ENCODE data around the gene RGL3.

RGL3 gene

GRCh38 chr19:11453468-11454341 is 34.6 kb upstream of the RGL3 start:
- no peaks in the 10 kb centered on the region for H3K27me3 Mint-ChIP-seq
- no peaks in the 10 kb centered on the region for H3K36me3 Mint-ChIP-seq
- H3K9me3 Mint-ChIP-seq: no peaks in the 10 kb centered on the region
- H3K4me3 Mint-ChIP-seq: no peak overlapping the region
- H3K27ac Mint-ChIP-seq: no peak overlapping the region
- no peaks in the 10 kb centered on the region for H3K4me1 Mint-ChIP-seq

- H3K4me3 Mint-ChIP-seq: no peak overlapping the region
- H3K36me3 Mint-ChIP-seq: no peaks in the 10 kb centered on the region
- H3K27ac Mint-ChIP-seq: no peak overlapping the region
- H3K9me3 Mint-ChIP-seq: no peaks in the 10 kb centered on the region
- no peaks in the 10 kb centered on the region for H3K4me1 Mint-ChIP-seq
- H3K27me3 Mint-ChIP-seq: no peaks in the 10 kb centered on the region
Measured at GRCh38 chr19:11452620-11453310, 33.7 kb upstream of the RGL3 start.

- Mint-ChIP-seq H3K27ac (no peak overlapping the region), H3K9me3 (no peaks in the 10 kb centered on the region), H3K27me3 (no peaks in the 10 kb centered on the region), H3K36me3 (no peaks in the 10 kb centered on the region), H3K4me1 (no peaks in the 10 kb centered on the region), H3K4me3 (no peak overlapping the region)
Measured at GRCh38 chr19:11451871-11452619, 32.9 kb upstream of the RGL3 start.

- no peak overlapping the region for H3K27ac Mint-ChIP-seq
- no peak overlapping the region for H3K4me3 Mint-ChIP-seq
- no peaks in the 10 kb centered on the region for H3K27me3 Mint-ChIP-seq
- H3K36me3 Mint-ChIP-seq: no peaks in the 10 kb centered on the region
- no peaks in the 10 kb centered on the region for H3K4me1 Mint-ChIP-seq
- no peaks in the 10 kb centered on the region for H3K9me3 Mint-ChIP-seq
Measured at GRCh38 chr19:11451327-11451870, 32.3 kb upstream of the RGL3 start.

GRCh38 chr19:11450570-11451326 is 31.6 kb upstream of the RGL3 start:
- Mint-ChIP-seq H3K27ac (no peak overlapping the region), H3K9me3 (no peaks in the 10 kb centered on the region), H3K4me1 (no peaks in the 10 kb centered on the region), H3K4me3 (no peak overlapping the region), H3K36me3 (no peaks in the 10 kb centered on the region), H3K27me3 (no peaks in the 10 kb centered on the region)

GRCh38 chr19:11448923-11449554 is 29.9 kb upstream of the RGL3 start:
- H3K36me3 Mint-ChIP-seq: peaks cover 2% of the 10 kb centered on the region

GRCh38 chr19:11448410-11448809 is 29.3 kb upstream of the RGL3 start:
- Mint-ChIP-seq H3K4me1 (no peaks in the 10 kb centered on the region), H3K27ac (no peak overlapping the region), H3K36me3 (peaks cover 2% of the 10 kb centered on the region), H3K9me3 (no peaks in the 10 kb centered on the region), H3K4me3 (no peak overlapping the region), H3K27me3 (no peaks in the 10 kb centered on the region)

More at GRCh38 chr19:11448923-11449554, 29.9 kb upstream of the RGL3 start:
- Mint-ChIP-seq H3K4me3 (no peak overlapping the region), H3K9me3 (no peaks in the 10 kb centered on the region), H3K4me1 (no peaks in the 10 kb centered on the region), H3K27ac (no peak overlapping the region), H3K27me3 (no peaks in the 10 kb centered on the region)

- H3K27me3 Mint-ChIP-seq: no peaks in the 10 kb centered on the region
- peaks cover 2% of the 10 kb centered on the region for H3K36me3 Mint-ChIP-seq
- no peak overlapping the region for H3K4me3 Mint-ChIP-seq
- no peak overlapping the region for H3K27ac Mint-ChIP-seq
- H3K4me1 Mint-ChIP-seq: no peaks in the 10 kb centered on the region
- no peaks in the 10 kb centered on the region for H3K9me3 Mint-ChIP-seq
Measured at GRCh38 chr19:11447347-11448262, 28.5 kb upstream of the RGL3 start.

- Mint-ChIP-seq H3K27ac (no peak overlapping the region), H3K4me1 (no peaks in the 10 kb centered on the region), H3K36me3 (peaks cover 6% of the 10 kb centered on the region), H3K27me3 (no peaks in the 10 kb centered on the region), H3K4me3 (no peak overlapping the region), H3K9me3 (no peaks in the 10 kb centered on the region)
Measured at GRCh38 chr19:11446652-11447301, 27.7 kb upstream of the RGL3 start.

GRCh38 chr19:11446271-11446651 is 27.1 kb upstream of the RGL3 start:
- Mint-ChIP-seq H3K36me3 (peaks cover 6% of the 10 kb centered on the region), H3K27me3 (no peaks in the 10 kb centered on the region), H3K27ac (no peak overlapping the region), H3K4me1 (no peaks in the 10 kb centered on the region), H3K9me3 (no peaks in the 10 kb centered on the region), H3K4me3 (no peak overlapping the region)

- no peaks in the 10 kb centered on the region for H3K9me3 Mint-ChIP-seq
- H3K4me3 Mint-ChIP-seq: no peak overlapping the region
- no peaks in the 10 kb centered on the region for H3K27me3 Mint-ChIP-seq
- peaks cover 9% of the 10 kb centered on the region for H3K36me3 Mint-ChIP-seq
- H3K27ac Mint-ChIP-seq: no peak overlapping the region
- H3K4me1 Mint-ChIP-seq: no peaks in the 10 kb centered on the region
Measured at GRCh38 chr19:11445141-11445540, 26.0 kb upstream of the RGL3 start.

- H3K27me3 Mint-ChIP-seq: no peaks in the 10 kb centered on the region
- no peak overlapping the region for H3K4me3 Mint-ChIP-seq
- H3K27ac Mint-ChIP-seq: no peak overlapping the region
- peaks cover 9% of the 10 kb centered on the region for H3K36me3 Mint-ChIP-seq
- H3K4me1 Mint-ChIP-seq: no peaks in the 10 kb centered on the region
- H3K9me3 Mint-ChIP-seq: no peaks in the 10 kb centered on the region
Measured at GRCh38 chr19:11444059-11444458, 24.9 kb upstream of the RGL3 start.

GRCh38 chr19:11437955-11438354 is 18.8 kb upstream of the RGL3 start:
- H3K9me3 Mint-ChIP-seq: no peaks in the 10 kb centered on the region

More at GRCh38 chr19:11437955-11438354, 18.8 kb upstream of the RGL3 start:
- H3K4me1 Mint-ChIP-seq: peaks cover 21% of the 10 kb centered on the region
- H3K36me3 Mint-ChIP-seq: peaks cover 11% of the 10 kb centered on the region
- H3K4me3 Mint-ChIP-seq: peak overlapping the region; percentile 70
- H3K27me3 Mint-ChIP-seq: no peaks in the 10 kb centered on the region
- H3K27ac Mint-ChIP-seq: no peak overlapping the region

All from activated naive CD4-positive, alpha-beta T cell treated with anti-CD3 and anti-CD28 coated beads, Interleukin-2, amount 50 U/mL, for 24 hours (primary cell).